GM18505 (cell line): ENCODE data around the gene OBP2A.

Source experiments
- ATAC-seq: cut with Tn5 transposase; IDR thresholded peaks from one replicate; pipeline ENCODE4 v1.9.1; 2021; ENCODE audit not compliant: unreplicated experiment
- POLR2A ChIP-seq: IDR thresholded peaks from 4 replicates; pipeline ENCODE4 v1.6.1; 2011; ENCODE audit warnings: borderline replicate concordance; ENCODE audit not compliant: insufficient read depth, insufficient read length; ENCODE audit errors: extremely low read depth

OBP2A gene

DNA sequence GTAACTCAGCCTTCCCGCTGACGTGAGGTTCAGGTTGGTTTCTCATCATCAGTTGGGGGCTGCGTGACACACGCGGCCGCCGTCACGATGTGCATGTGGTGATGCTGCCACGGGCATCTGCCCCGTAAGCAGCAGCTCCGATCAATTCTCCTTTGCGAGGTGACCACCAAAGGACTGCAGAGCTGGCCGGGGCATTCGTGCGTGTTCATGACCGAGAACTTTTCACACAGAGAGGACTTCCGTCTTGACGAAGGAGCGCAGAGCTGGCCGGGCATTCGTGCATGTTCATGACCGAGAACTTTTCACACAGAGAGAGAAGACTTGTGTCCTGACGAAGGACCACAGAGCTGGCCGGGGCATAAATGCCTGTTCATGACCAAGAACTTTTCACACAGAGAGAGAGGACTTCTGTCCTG is 28.5 kb upstream of the OBP2A start:
- ATAC-seq: no peak
- TF ChIP-seq POLR2A: no peak

DNA sequence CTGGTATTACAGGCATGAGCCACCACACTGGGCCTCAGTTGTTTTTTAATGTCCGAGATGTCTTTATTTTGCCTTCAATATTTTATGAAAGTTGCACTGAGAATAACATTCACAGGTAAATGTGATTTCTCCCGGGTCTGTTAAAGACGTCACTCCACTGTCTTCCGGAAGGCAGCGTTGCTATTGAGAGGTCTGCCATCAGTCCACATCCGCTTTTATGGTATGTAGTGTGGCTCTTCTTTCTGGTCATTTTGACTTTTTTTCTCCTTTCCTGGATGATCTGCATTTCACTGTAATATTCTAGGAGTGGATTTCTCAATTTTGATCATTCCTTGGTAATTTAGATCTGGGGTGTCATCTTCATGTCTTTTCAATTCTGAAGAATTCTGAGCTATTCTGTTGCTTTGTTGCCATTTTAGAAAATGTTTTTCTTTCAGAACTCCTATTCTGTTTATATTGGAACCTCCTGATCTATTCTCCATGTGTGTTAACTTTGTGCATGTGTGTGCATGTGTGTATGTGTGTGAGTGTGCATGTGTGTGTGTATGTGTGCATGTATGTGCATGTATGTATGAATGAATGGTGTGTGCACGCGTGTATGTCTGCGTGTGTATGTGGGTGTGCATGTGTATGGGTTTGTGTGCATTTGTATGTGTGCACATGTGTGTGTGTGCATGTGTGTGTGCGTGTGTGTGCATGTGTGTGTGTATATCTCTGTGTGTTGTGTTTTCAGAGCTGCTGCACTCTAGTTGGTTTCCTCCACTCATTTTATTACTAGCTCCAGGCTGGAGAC is 26.6 kb upstream of the OBP2A start:
- no peak for TF ChIP-seq POLR2A
- ATAC-seq: no peak

- TF ChIP-seq POLR2A: no peak
- no peak for ATAC-seq
Observed at GRCh38 chr9:135520916-135521607, 24.9 kb upstream of the OBP2A start, which contains the start of gene LCN1. Gene LCN1 (plus strand): TSS chr9:135521440. CDS start chr9:135521498, 58 bp downstream.

GRCh38 chr9:135521608-135522095 is 24.3 kb upstream of the OBP2A start:
- TF ChIP-seq POLR2A: no peak
- no peak for ATAC-seq

DNA sequence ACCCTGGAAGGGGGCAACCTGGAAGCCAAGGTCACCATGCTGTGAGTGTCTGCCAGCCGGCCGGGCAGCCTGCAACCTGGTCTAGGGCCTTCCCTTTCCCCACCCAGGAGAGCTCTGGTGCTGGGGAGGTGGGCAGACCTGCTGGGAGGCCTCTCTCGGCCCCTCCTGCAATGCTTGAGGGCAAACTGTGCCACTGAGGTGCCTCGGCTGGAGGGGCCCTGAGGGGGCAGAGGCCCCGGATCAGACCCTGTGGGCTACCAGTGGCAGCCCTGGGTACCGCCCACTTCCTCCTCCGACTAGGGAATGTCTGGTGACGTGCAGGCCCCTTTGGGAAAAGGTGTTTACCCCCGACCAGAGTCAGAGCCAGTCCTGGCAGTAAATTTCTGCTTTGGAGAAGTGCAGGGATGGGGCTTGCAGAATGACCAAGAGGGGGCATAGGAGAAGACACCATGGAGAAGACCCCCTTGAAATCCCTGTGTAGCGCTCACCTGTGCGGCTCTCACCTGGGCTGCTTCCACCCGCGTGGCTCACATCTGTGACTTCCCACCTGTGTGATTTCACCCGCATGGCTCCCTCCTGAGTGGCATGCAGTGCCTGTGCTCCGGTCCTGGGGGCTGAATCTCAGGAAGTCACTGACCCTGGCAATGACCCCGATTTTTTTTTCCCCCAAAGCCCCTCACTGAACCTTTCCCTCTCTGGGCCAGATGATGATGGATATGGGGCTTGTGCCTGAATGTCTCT is 23.6 kb upstream of the OBP2A start:
- no peak for TF ChIP-seq POLR2A
- no peak for ATAC-seq

- no peak for TF ChIP-seq POLR2A
- no peak for ATAC-seq
Observed at GRCh38 chr9:135522931-135523330, 23.0 kb upstream of the OBP2A start.

GRCh38 chr9:135523521-135524129 is 22.3 kb upstream of the OBP2A start:
- no peak for ATAC-seq
- TF ChIP-seq POLR2A: no peak

GRCh38 chr9:135524130-135524861 is 21.6 kb upstream of the OBP2A start:
- ATAC-seq: no peak
- TF ChIP-seq POLR2A: no peak

DNA sequence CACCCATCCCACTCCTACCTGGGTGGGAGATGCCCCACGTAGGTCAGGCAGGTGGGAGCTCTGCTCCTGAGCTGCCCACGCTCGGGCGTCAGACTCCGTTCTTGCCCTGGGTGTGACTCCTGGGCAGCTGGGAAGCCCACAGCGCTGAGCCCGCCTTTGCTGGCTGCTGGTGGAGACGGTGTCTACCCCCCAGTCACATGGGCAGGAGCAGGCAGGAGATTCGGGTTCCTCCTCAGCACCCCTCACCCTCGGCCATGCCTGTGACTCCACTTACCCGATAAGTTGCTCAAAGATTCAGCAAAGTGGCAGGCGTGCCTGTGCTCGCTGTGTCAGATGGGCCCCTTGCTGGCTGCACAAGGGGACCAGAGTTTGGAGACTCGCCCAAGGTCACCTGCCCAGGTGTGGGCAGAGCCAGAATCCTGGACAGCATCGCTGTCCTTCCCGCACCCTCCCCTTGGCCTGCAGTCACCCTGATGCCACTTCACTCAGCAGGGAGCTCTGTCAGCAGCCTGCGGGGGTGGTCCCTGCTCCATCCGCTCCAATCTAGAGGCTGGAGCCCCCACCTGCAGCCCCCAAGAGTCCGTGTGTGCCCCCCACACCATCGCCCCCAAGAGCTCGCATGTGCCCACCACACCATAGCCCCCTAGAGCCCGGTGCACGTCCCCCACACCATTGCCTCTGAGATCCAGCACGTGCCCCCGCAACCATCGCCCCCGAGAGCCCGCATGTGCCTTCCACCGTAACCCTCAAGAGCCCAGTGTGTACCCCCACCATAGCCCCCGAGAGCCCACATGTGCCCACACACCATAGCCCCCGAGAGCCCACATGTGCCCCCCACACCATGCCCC is 20.5 kb upstream of the OBP2A start:
- ATAC-seq: no peak

DNA sequence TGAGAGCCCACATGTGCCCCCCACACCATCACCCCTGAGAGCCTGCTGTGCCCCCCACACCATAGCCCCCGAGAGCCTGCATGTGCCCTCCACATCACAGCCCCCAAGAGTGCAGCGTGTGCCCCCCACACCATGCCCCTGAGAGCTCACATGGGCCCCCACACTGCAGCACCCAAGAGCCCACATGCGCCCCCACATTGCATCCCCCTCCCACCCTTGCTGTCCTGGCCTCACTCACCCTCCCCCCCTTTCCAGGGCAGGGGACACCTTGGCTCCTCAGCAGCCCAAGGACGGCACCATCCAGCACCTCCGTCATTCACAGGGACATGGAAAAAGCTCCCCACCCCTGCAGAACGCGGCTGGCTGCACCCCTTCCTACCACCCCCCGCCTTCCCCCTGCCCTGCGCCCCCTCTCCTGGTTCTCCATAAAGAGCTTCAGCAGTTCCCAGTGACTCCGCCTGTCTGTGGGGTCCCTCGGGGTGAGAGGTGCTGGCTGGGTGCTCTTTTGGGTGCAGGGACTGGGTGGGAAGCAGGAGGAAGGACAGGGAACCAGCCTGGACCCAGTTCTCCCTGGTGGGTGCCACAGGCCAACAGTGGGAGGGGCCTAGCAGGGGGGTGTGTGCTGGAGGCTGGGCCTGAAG is 19.7 kb upstream of the OBP2A start:
- no peak for ATAC-seq
- no peak for TF ChIP-seq POLR2A

More for the DNA sequence above, 20.5 kb upstream of the OBP2A start:
- TF ChIP-seq POLR2A: no peak
